KMS-11 (cell line): ENCODE results near the gene EPHB2.

Experiments
- H2AFZ ChIP-seq: fragments of 200-600 bp; sonication (generic); 2 replicates; pipeline ENCODE4 v1.6.1; 2016; ENCODE audit warnings: antibody characterized with exemption, mixed run types, low read depth
- H3K27ac ChIP-seq: fragments of 200-600 bp; sonication (generic); 2 replicates; pipeline ENCODE4 v1.6.1; 2016; ENCODE audit warnings: mild to moderate bottlenecking, mixed run types
- H3K27me3 ChIP-seq: fragments of 200-600 bp; sonication (generic); 2 replicates; pipeline ENCODE4 v1.6.1; 2017; ENCODE audit warnings: mild to moderate bottlenecking, low read depth, mixed run types, moderate library complexity; ENCODE audit not compliant: insufficient read depth
- H3K36me3 ChIP-seq: fragments of 200-600 bp; sonication (generic); 2 replicates; pipeline ENCODE4 v1.6.1; 2017; ENCODE audit warnings: mild to moderate bottlenecking, mixed run types; ENCODE audit not compliant: insufficient read depth
- H3K4me1 ChIP-seq: fragments of 200-600 bp; sonication (generic); 2 replicates; pipeline ENCODE4 v1.6.1; 2016; ENCODE audit warnings: mild to moderate bottlenecking, low read depth, mixed run types; ENCODE audit not compliant: poor library complexity, severe bottlenecking
- H3K4me2 ChIP-seq: fragments of 200-600 bp; sonication (generic); 2 replicates; pipeline ENCODE4 v1.7.0; 2016; ENCODE audit warnings: mild to moderate bottlenecking, mixed run types
- H3K4me3 ChIP-seq: fragments of 200-600 bp; sonication (generic); IDR thresholded peaks from 2 replicates; pipeline ENCODE4 v1.6.1; 2017; ENCODE audit warnings: low read depth, low read length, mixed read lengths; ENCODE audit not compliant: insufficient read depth
- H3K79me2 ChIP-seq: fragments of 200-600 bp; sonication (generic); 2 replicates; pipeline ENCODE4 v1.6.1; 2016; ENCODE audit warnings: low read depth, mixed run types; ENCODE audit not compliant: insufficient read depth
- H3K9ac ChIP-seq: fragments of 200-600 bp; sonication (generic); 2 replicates; pipeline ENCODE4 v1.6.1; 2016; ENCODE audit warnings: mild to moderate bottlenecking, mixed run types
- H4K20me1 ChIP-seq: fragments of 200-600 bp; sonication (generic); 2 replicates; pipeline ENCODE4 v1.6.1; 2016; ENCODE audit warnings: mild to moderate bottlenecking, mixed run types; ENCODE audit not compliant: insufficient read depth
- TF ChIP-seq, protein P1 (sequence below): fragments of 200-600 bp; sonication (generic); conservative IDR thresholded peaks from 2 replicates; pipeline ENCODE4 v1.6.1; 2017; ENCODE audit warnings: low read depth, mild to moderate bottlenecking, antibody characterized with exemption, low read length, moderate library complexity, mixed read lengths

Gene EPHB2

GRCh38 chr1:22907528-22907927, 196.9 kb downstream of the EPHB2 start:
- Histone ChIP-seq H2AFZ (no peak overlapping the region), H3K79me2 (no peaks in the 10 kb centered on the region), H3K4me2 (no peak overlapping the region), H3K4me1 (no peaks in the 10 kb centered on the region), H3K27me3 (peaks cover 66% of the 10 kb centered on the region), H4K20me1 (no peaks in the 10 kb centered on the region), H3K9ac (no peak overlapping the region), H3K27ac (no peak overlapping the region), H3K36me3 (no peaks in the 10 kb centered on the region), H3K4me3 (no peak overlapping the region)
- TF ChIP-seq, protein P1, sequence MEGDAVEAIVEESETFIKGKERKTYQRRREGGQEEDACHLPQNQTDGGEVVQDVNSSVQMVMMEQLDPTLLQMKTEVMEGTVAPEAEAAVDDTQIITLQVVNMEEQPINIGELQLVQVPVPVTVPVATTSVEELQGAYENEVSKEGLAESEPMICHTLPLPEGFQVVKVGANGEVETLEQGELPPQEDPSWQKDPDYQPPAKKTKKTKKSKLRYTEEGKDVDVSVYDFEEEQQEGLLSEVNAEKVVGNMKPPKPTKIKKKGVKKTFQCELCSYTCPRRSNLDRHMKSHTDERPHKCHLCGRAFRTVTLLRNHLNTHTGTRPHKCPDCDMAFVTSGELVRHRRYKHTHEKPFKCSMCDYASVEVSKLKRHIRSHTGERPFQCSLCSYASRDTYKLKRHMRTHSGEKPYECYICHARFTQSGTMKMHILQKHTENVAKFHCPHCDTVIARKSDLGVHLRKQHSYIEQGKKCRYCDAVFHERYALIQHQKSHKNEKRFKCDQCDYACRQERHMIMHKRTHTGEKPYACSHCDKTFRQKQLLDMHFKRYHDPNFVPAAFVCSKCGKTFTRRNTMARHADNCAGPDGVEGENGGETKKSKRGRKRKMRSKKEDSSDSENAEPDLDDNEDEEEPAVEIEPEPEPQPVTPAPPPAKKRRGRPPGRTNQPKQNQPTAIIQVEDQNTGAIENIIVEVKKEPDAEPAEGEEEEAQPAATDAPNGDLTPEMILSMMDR: no peak

DNA sequence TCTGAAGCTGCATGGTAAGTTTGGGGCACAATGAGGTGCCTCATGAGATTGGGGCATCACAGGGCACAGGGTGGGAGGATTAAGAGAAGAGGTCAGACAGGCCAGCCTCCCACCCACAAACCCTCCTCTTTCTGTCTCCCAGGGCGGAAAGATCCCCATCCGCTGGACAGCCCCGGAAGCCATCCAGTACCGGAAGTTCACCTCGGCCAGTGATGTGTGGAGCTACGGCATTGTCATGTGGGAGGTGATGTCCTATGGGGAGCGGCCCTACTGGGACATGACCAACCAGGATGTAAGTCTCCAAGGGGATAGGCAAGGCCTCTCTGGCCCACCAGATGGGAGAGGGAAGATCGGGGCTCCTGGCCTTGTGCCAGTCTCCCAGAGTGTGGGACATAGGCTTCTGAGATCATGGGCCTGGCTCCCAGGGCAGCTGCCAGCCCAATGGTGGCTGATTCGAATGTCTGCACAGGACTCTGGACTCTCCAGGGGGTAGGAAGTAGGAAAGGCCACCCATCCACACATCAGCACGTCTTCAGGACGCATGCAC, 198.3 kb downstream of the EPHB2 start:
- Histone ChIP-seq H3K36me3 (no peaks in the 10 kb centered on the region), H3K79me2 (no peaks in the 10 kb centered on the region), H3K9ac (no peak overlapping the region), H2AFZ (no peak overlapping the region), H3K4me3 (no peak overlapping the region), H3K27ac (no peak overlapping the region), H3K27me3 (peaks cover 69% of the 10 kb centered on the region), H3K4me1 (no peaks in the 10 kb centered on the region), H3K4me2 (no peak overlapping the region), H4K20me1 (no peaks in the 10 kb centered on the region)
- TF ChIP-seq, protein P1: no peak

DNA sequence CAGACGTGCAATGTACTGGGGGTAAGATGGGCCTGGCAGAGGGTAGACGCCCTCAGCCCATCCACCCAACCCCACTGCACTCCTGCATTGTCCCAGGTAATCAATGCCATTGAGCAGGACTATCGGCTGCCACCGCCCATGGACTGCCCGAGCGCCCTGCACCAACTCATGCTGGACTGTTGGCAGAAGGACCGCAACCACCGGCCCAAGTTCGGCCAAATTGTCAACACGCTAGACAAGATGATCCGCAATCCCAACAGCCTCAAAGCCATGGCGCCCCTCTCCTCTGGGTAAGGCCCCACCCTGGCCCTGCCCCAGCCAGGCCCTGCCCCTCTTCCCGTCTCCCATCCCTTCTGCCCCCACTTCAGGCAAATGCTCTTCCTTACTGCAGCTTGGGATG, 199.6 kb downstream of the EPHB2 start:
- H3K4me3 ChIP-seq: no peak overlapping the region
- no peaks in the 10 kb centered on the region for H4K20me1 ChIP-seq
- H3K9ac ChIP-seq: no peak overlapping the region
- peaks cover 73% of the 10 kb centered on the region for H3K27me3 ChIP-seq
- TF ChIP-seq, protein P1: no peak
- H3K79me2 ChIP-seq: no peaks in the 10 kb centered on the region
- no peak overlapping the region for H3K27ac ChIP-seq
- H3K36me3 ChIP-seq: no peaks in the 10 kb centered on the region
- no peaks in the 10 kb centered on the region for H3K4me1 ChIP-seq
- H2AFZ ChIP-seq: no peak overlapping the region
- no peak overlapping the region for H3K4me2 ChIP-seq

- no peak overlapping the region for H2AFZ ChIP-seq
These were observed 200.5 kb downstream of the EPHB2 start for GRCh38 chr1:22910986-22911651.

More at GRCh38 chr1:22910986-22911651, 200.5 kb downstream of the EPHB2 start:
- Histone ChIP-seq H4K20me1 (no peaks in the 10 kb centered on the region), H3K27me3 (peaks cover 73% of the 10 kb centered on the region), H3K79me2 (no peaks in the 10 kb centered on the region), H3K4me2 (no peak overlapping the region), H3K4me1 (no peaks in the 10 kb centered on the region), H3K9ac (no peak overlapping the region), H3K36me3 (no peaks in the 10 kb centered on the region), H3K4me3 (no peak overlapping the region), H3K27ac (no peak overlapping the region)
- TF ChIP-seq, protein P1: no peak
